NCI-H510A treated with DMSO at 0.1 percent for 48 hours (cell line): ENCODE results near the gene HPSE2.

Experiments used
- DNase-seq: peaks from one replicate; lab custom pipeline; 2025; lab: John Stamatoyannopoulos, UW

The HPSE2 gene

DNA sequence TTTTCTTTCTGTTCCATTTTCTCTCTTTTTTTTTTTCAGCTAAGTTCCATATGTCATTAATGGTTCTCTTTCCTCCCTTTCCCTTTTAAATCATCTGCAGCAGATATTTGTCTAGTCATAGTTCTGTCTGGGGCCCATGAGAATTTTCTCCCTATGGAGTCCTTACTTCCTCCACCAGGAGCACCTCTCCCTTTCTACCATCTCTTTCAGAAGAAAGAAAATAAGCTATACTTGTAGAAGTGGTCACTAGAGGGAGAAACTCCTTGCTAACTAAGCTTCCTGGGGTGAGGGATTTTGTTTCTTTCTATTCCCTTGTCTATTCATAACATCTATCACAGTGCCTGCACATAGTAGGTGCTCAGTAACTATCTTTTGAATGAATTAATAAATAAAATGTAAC lies 558.8 kb downstream of the HPSE2 start:
- DNase-seq: no peak

DNA sequence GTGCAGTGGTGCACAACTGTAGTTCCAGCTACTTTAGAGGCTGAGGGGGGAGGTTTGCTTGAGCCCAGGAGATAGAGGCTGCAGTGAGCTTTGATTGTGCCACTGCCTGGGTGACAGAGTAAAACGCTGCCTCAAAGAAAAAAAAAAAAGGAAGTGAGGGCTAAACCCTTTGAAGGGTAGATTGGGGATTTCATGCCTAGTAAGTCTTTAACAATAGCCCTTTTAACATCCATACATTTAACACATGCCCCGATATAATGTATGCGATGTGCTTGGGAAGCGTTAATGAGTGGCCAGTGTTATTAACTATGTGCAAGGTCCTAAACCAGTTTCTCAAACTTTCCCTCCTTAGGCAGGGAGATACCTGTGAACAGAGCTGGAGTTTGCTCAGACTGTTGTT lies 559.8 kb downstream of the HPSE2 start:
- no peak for DNase-seq

DNA sequence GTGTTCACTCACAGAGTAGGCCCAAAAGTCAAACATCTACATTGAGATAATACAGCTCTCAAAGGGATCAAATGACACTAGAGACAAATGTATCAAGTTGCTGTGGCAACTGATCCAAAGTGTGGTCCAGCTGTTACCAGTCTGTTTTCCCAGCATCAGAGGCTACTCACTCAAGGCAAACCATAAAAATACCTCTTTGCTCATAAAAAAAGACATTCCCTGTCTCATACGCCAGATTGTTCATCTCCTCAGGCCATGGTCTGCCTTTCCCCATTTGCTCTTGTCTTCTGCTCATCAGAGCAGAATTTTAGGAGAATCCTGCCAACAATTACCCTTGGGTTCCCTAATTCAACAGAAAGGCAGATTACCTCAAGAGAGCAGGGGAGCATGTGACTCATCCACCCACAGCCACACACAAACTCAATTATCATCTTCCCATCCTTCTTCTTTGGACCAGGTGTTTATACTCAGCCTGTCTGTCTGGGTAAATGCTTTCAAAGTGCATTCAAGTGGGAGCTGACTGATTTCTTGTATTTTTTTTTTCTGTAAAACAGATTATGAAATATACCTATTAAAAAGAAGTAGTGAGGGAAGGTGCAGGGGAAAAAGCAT lies 562.4 kb downstream of the HPSE2 start:
- peak; percentile 5 for DNase-seq

DNA sequence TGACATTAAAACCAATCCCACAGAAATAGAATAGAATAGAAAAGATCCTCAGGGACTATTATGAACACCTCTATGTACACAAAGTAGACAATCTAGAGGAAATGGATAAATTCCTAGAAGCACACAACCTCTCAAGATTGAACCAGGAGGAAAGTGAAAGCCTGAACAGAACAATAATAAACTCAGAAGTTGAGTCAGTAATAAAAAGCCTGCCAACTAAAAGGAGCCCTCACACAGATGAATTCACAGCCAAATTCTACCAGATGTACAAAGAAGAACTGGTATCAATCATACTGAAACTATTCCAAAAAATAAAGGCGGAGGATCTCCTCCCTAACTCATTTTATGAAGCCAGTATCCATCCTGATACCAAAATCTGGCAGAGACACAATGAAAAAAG lies 568.6 kb downstream of the HPSE2 start:
- DNase-seq: no peak

DNA sequence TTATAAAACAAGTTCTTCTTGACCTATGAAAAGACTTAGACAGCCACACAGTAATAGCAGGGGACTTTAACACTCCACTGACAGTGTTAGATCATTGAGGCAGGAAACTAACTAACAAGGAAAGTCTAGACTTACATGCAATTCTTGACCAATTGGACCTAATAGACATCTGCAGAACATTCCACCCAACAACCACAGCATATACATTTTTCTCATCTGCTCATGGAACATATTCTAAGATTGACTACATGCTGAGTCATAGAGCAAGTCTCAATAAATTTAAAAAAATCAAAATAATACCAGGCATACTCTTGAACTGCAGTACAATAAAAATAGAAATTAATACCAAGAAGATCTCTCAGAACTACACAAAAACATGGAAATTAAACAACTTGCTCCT lies 569.4 kb downstream of the HPSE2 start:
- DNase-seq: no peak

DNA sequence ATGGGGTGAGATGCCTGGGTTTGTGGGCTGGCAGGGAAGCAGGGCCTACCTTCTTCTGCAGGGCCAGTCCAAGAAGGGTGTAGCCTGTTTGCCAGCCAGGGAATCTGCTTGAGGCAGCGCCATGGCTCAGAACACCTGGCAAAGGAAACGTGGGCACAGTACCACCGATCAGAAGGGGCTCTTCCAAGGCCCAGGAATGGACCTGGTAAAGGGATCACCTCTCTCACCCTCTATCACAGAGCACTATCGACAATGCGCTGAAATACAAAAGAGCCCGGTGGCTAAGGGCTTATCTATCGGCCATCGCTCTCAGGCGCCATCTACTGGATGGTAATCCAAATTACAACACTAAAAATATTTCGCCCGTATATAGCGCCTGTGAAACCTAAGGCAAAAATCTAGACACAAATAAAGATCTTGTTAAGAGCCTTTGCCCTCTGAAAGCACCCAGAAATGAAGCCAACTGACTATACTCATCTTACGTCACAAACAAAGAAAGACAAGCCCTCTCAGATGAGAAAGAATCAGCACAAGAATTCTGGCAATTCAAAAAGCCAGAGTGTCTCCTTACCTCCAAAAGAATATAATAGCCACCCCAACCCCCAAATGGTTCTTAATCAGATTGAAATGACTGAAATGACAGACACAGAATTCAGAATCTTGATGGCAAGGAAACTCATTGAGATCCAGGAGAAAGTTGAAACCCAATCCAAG lies 571.2 kb downstream of the HPSE2 start:
- no peak for DNase-seq

DNA sequence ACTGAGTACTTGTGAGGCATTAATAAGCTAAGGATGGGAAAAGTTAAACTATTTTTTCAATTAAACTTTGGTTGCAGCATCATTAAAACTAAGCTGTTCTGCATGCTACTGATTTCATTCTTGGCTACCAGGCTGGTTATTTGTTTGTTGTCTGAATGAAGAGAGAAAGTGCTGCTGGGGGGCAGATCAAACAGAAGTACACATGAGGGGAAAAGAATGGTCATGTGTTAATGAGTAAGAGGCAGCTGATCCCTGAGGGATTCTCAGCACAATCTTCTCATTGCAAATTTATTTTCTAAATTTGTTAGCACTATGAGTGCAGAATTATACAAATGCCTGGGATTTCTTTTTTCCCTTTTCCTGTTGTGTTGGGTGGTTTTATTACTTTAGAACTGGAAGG lies 575.7 kb downstream of the HPSE2 start:
- DNase-seq: no peak

DNA sequence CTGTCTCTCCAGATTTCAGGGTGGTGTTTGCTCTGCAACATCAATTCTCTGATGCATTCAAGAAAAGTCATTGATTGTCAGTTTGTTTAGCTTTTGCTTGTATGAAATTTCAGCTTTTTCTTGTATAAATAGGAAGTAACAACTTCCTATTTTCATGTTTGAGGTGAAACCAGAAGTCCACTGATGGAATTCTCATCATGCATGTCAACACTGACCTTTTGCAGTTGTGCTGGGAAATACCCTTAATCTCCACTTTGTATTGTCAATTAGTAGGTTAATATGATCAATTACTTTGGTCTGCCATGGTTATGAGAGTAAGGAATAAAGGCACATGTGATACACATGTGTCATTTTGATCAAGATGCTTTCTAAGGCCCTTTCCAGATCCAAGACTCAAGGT lies 580.2 kb downstream of the HPSE2 start:
- DNase-seq: no peak

DNA sequence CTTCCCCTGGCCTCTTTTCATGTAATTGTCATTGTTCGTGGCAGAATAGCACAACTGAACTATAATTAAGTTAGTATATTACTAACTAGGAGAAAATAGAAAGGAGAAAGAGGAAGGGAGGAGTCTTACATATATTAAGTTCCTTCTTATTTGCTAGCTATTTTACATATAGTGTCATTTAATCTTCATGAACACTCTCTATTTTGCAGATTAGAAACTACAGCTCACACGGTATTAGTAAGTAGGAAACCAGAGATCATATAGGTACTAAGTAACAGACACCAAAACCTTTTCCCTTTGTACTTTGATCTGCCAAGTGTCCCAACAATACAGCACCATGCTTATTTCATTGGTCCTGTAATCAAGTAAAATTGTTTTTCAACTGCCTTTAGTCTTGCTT lies 586.5 kb downstream of the HPSE2 start:
- no peak for DNase-seq

DNA sequence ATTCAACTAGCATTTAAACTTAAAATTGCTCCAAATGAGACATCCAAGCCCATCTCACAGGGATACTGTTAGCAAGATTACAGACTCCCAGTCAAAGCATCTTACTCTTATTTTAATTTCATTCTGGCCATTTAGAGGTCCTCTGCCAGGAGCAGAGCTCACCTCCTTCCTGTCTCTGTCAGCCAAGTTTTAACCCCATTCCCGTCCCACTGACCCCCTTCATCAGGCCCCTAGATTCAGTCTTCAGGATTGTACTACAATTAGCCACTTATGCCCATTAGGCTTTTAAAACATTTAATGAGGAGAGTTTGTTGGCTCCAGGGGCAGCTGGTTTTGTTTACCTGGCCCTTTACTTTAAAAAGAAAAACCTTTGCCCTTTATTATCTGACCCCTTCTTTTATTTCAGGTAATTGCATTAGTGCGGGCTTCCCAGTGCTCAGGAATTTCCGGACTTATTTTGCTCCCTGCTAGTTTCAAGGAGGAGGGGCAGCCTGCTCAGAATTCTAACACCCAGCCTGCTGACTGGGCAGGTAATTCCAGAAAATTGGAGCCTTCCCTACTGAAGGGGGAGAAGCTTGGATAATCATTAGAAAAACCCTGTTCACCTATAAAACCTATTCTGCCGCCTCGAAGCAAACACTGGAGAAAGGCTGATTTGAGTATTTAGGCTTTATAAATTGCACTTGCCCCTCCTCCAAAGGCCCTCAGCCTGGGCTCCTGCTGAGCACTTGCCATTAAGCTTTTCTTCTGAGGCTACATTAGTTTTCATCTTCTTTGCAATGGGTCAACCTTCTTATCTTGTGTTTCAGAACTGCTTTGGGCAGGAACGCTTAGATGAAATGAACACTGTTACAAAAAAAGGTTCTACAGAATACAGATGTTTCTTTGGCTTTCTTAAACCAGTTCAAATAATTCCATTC lies 588.4 kb downstream of the HPSE2 start:
- no peak for DNase-seq

DNA sequence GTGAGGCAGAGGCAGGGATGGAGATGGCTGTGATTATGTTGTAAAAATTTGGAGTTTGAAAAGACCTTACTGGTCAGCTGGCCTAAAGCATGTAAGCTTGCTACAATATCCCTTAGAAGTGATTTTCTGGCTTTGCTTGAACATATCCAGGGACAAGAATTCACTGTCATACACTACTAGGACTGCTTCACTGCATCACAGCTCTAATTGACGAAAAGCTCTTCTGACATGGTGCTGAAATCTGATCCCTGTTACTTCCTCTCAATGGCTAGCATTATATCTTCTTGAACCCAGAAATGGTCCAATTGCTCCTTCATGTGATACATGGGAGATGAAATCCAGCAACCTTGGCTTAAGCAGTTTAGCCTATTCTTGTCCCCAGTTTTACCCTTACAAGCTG lies 591.2 kb downstream of the HPSE2 start:
- no peak for DNase-seq

DNA sequence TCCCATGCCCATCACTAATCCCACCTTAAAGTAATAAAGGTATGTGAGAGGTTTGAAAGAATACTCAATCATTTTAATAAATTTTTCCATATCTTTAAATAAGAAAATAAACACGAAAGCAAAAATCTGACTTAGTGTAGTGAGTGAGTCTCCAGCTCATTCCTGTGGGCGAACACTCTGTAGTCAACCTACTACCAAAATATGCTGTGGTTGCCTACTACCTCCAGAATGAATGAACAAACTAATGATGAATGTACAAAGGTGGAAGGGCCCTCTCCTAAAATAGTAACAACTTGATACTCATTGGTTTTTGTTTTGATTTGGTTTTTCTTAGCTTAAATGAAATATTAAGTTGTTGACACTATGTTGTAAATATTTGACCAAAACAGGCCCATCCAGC lies 593.4 kb downstream of the HPSE2 start:
- no peak for DNase-seq

DNA sequence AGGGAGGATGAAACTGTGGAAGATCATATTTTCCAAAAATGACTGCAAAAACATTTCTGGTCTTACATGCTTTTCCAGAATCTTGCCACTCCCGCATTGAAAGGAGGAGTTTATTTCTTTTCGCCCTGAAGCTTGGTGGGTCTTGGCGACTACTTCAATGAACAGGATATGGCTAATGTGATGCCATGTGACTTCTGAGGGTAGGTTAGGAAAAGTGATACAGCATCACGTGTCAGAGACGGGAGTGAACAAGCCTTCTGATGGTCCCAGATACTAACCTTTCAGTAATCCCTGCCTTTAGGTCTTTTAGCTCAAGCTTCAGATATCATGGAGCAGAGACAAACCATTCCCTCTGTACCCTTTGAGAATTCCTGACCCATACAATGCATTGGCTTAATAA lies 596.7 kb downstream of the HPSE2 start:
- DNase-seq: no peak

DNA sequence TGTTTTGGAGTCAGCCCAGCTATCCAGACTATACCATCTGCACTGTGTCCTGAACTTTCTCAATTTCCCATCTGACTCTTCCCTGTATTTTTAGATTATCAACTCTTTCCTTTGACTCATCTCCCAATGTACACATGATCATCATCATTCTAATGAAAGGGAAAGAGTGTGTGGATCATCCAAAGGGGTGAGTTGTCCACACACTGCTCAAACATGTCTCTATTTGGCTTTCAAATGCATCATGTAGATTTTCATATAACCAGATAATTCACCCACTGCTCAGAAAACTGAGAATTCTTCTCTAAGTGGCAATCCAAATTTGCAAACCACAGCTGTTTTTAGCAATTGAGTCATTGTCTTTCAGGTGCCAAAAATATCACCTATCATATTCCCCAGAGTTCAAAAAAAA lies 598.7 kb downstream of the HPSE2 start:
- DNase-seq: no peak

DNA sequence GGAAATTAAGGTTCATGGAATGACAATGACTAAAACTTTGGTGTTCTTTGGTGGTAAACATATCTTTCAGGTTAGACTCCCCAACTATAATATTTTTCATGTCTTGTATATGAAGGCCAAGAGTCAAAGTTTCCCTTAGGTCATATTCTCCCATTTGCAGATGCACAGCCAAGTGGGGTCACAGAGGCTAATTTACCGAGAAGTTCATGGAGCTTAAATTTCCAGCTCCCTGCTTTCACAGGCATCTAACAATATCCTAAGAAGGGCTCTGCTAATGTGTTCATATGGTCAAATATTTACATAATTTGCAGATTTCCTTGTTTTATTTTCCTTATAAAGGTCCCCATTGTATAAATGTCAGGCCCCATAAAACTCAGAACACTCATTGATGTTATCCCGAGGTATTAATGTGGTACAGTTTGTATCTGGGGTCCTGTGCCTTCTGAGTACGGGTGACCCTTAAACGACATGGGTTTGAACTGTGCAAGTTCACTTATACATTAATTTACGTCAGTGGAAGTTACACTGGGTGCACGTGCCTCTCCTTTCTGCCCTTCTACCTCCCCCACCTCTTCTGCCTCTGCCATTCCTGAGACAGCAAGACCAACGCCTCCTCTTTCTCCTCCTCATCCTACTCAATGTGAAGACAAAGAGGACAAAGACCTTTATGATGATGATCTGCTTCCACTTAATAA lies 603.0 kb downstream of the HPSE2 start:
- no peak for DNase-seq

DNA sequence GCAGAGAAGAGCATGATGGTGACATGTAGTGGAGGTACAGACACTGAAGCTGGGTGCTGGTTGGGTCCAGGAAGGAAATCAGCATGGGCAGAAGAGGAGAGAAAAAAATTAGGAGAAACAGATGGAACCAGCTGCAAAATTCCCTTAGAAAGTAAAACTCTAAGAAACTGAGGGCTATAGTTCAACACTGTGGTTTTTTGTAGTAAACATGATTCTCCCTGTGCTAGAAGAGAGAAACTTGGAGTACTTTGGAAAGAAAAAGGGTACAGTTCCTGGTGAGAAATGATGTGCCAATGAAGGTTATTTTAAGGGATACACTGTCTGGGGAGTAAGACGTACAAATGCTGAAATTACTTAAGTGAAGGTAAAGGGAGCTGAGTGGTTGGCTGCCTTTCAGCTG lies 607.4 kb downstream of the HPSE2 start:
- no peak for DNase-seq

DNA sequence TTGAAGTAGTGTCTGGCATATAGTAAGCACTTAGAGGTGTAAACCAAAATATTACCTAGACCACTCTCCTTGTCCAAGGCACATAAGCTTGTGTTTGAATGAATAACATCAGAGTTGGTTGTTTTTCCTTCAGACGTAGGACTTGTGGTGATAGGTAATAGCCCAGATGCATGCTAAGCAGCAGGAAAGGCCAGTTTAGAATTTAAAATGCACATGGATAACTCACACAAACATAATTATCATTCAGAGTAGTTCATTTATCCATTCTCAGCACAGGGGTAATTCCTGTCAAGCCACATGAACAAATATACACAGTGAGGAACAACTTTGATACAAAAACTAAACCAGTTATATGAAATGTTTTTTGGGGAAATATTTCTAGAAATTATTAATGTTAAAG lies 607.9 kb downstream of the HPSE2 start:
- no peak for DNase-seq

DNA sequence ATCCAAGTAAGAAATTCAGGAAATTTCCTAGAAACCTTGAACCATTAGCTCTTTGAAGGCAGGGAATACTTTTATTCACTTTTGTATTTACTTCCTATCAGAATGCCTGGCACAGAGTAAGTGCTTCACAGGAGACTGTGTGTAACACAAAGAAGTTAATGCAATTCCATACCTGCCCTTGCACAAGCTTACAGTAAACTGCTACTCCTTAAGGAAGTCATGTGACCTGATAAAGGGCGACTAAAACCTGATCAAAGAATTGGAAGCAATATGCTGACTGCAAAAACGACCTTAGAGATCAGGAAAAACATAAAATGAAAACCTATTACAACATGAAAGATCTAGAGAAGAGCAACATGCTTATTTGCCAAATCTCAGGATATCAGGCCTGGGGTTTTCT lies 610.7 kb downstream of the HPSE2 start:
- DNase-seq: no peak

DNA sequence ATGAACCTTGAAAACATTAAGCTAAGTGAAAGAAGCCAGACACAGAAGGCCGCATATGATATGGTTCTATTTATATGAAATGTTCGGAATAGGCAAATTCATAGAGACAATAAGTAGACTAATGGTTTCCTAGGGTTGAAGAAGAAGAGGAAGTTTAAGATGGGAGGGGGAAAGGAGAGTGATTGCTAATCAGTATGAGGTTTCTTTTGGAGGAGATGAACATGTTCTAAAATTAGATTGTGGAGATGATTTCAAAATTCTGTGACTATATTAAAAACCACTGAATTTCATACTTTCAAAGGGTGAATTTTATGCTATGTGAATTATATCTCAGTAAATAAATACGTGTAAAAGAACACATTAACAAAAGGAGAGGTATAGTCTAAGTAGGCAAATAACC lies 612.5 kb downstream of the HPSE2 start:
- DNase-seq: no peak

DNA sequence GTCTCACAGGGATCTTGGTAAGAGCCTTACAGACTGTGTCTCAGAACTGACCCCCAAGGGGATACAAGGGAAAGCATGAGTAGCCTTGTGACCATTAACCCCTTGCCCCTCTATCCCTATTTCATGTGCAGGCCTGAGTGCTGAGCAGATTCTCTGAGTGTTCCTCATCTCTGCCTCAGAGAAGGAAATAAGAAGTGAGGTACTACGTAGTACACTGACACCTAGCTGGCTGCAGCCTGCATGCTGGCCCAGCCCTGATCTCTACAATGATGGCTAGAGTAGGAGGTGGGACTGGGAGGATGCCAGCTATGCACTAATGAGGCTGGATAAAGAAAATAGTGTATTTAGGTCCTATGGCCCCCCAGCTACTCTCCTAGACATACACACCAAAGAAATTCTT lies 614.0 kb downstream of the HPSE2 start:
- DNase-seq: no peak

DNA sequence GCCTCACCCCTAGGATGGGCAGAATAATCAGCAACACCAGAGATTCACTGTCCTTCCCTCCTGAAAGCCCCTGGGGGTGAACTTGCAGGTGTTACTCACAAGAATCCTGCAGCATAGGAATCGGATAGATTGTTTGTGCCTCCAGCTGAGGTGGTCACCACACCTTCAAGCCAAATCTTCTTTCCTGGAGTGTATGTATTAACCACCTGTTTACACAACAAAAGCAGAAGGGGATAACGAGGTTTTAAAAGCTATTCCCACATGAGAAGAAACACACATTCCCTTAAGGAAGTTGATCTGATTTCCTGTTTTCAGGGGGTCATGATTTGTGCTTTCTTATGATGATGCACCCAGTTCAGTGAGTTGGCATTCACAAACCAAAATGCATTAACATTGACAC lies 615.1 kb downstream of the HPSE2 start:
- no peak for DNase-seq

DNA sequence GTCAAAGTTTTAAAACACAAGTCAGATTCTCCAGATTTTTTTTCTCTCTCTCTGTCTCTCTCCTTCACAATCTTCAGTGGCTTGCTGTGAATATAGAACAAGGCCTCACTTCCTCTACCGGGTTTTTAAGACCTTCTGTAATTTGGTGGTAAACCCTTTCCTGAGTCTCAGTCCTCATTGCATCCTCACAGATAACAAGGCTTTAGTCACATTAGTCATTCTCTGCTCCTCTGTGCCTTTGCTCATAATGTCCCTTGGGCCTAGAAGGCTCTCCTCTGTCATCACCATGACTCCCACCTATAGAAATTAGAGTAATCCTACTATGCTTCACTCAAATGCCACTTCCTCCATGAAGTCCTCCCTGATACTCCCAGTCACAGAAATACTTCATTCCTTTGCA lies 616.2 kb downstream of the HPSE2 start:
- DNase-seq: no peak
